ENCODE data around the gene PRR5L. TPM values are rescaled to one million over a fixed set of nuclear protein-coding genes. Genes with fewer than 3 reads are reported as not detected.

PRR5L gene
- total and polyA plus RNA-seq, 7 donors = 3.3 to 105 (median 11.9) TPM

DNA sequence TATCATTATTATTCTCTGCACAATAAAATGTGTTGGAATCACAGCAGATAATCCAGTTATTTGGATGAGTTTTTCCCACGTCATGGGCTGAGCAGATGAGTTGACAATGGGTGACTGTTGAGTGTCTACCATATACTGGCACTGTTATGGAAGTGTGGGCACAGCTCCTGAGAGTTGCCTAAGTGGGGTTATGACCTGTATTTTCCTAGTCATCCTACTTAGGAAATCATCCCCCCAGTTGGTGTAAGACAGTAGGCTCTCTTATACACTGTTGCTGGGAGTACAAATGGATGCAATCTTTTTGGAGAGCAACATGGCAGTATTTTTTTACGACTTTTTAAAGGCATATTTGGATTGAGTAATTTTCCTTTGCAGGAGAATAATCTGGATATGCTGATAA lies 147.6 kb downstream of the PRR5L start:
- Histone ChIP-seq H3K4me3 (no peak overlapping the region), H3K9me3 (no peaks in the 10 kb centered on the region), H3K27me3 (no peaks in the 10 kb centered on the region), H3K4me1 (no peaks in the 10 kb centered on the region), H3K36me3 (no peaks in the 10 kb centered on the region), H3K27ac (no peak overlapping the region)
- WGBS, 2 donors = 85 to 91% methylated on average over 2 of the region's 2 CpGs
- no peak for DNase-seq
- TF ChIP-seq POLR2A (IDR thresholded peaks at IDR 0.05) = no peak
- TF ChIP-seq POLR2AphosphoS5 (IDR thresholded peaks at IDR 0.05) = no peak
- TF ChIP-seq, protein P1, sequence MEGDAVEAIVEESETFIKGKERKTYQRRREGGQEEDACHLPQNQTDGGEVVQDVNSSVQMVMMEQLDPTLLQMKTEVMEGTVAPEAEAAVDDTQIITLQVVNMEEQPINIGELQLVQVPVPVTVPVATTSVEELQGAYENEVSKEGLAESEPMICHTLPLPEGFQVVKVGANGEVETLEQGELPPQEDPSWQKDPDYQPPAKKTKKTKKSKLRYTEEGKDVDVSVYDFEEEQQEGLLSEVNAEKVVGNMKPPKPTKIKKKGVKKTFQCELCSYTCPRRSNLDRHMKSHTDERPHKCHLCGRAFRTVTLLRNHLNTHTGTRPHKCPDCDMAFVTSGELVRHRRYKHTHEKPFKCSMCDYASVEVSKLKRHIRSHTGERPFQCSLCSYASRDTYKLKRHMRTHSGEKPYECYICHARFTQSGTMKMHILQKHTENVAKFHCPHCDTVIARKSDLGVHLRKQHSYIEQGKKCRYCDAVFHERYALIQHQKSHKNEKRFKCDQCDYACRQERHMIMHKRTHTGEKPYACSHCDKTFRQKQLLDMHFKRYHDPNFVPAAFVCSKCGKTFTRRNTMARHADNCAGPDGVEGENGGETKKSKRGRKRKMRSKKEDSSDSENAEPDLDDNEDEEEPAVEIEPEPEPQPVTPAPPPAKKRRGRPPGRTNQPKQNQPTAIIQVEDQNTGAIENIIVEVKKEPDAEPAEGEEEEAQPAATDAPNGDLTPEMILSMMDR (IDR thresholded peaks at IDR 0.05) = no peak
- TF ChIP-seq EP300 (IDR thresholded peaks at IDR 0.05) = no peak
- intact Hi-C loops (cut with DNase I) = no loop called here

DNA sequence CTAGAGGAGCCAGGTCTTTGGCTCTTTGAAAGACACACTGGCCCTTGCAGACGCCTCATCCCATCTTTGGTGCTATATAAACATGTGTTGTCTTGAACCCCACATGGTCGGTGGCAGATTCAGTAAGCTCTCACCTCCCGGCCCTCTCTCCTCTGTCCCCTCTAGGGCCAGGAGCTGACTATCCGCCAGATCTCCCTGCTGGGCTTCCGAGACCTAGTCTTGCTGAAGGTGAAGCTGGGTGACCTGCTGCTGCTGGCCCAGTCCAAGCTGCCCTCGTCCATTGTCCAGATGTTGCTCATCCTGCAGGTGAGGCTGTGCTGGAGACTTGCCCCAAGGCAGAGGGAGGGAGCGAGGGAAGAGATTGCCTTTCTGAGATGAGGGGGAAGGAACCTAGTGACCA lies 150.0 kb downstream of the PRR5L start:
- Histone ChIP-seq H3K9me3 (no peaks in the 10 kb centered on the region), H3K4me1 (peaks cover 0 to 14% (median 13%) of the 10 kb centered on the region in 4 donors), H3K36me3 (no peaks in the 10 kb centered on the region), H3K27me3 (no peaks in the 10 kb centered on the region), H3K27ac (no peak overlapping the region), H3K4me3 (no peak overlapping the region)
- no peak for DNase-seq
- 95 to 97% methylated on average over 7 of the region's 7 CpGs for WGBS, 2 donors
- intact Hi-C loops (cut with DNase I) = no loop called here
- TF ChIP-seq POLR2AphosphoS5 (IDR thresholded peaks at IDR 0.05) (no peak), EP300 (IDR thresholded peaks at IDR 0.05) (no peak), POLR2A (IDR thresholded peaks at IDR 0.05) (no peak)
- TF ChIP-seq, protein P1 (IDR thresholded peaks at IDR 0.05) = no peak

DNA sequence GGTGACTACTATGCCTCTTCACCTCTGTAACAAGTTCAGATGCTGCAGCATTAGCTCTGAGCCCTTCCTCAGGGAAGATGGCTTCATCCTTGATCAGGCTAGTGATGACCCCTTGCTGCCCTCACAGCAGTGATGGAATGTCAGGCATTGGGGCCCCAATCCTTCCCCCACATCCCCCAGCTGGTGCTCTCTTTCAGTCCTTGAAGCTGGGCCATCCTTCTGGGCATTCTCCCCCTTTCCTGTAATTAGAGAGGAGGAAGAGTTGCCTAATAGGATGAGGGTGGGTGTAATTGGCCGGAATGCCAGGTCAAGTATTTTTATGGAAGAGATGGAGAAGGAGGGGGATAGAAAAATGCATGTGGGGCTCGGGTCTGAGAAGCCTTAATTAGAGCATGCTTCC lies 151.4 kb downstream of the PRR5L start:
- H3K27ac ChIP-seq = no peak overlapping the region
- H3K9me3 ChIP-seq = no peaks in the 10 kb centered on the region
- H3K27me3 ChIP-seq = no peaks in the 10 kb centered on the region
- peaks cover 0 to 14% (median 13%) of the 10 kb centered on the region in 4 donors for H3K4me1 ChIP-seq
- intact Hi-C loops (cut with DNase I) = no loop called here
- WGBS, 2 donors = 67 to 75% methylated on average over 2 of the region's 2 CpGs
- DNase-seq = no peak
- H3K36me3 ChIP-seq = no peaks in the 10 kb centered on the region
- H3K4me3 ChIP-seq = no peak overlapping the region
- TF ChIP-seq, protein P1 (IDR thresholded peaks at IDR 0.05) = no peak
- TF ChIP-seq POLR2AphosphoS5 (IDR thresholded peaks at IDR 0.05) (no peak), EP300 (IDR thresholded peaks at IDR 0.05) (no peak), POLR2A (IDR thresholded peaks at IDR 0.05) (no peak)

DNA sequence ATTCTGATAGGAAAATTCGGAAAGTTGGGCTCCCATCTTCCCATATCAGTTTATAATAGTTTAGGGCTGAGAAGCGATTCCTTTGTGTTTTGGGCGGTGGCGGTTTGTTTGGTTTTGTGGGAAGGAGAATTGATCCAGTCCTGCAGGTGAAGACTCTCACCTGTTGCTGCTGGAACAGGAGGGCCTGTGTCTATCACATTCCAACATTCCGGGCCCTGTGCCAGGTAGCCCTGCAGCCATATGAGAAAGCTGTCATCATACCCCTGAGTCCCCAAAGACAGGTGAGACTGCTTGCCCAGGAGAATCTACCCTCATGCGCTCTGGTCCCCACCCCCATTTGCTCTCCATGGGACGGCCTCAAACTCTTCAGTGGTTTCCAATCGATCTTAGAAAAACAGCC lies 151.9 kb downstream of the PRR5L start:
- WGBS, 2 donors = 39 to 77% methylated on average over 8 of the region's 8 CpGs
- Histone ChIP-seq H3K4me1 (peaks cover 0 to 14% (median 13%) of the 10 kb centered on the region in 4 donors), H3K9me3 (no peaks in the 10 kb centered on the region), H3K27me3 (no peaks in the 10 kb centered on the region), H3K36me3 (no peaks in the 10 kb centered on the region), H3K4me3 (no peak overlapping the region), H3K27ac (no peak overlapping the region)
- TF ChIP-seq POLR2A (IDR thresholded peaks at IDR 0.05) (no peak), POLR2AphosphoS5 (IDR thresholded peaks at IDR 0.05) (no peak)
- TF ChIP-seq, protein P1 (IDR thresholded peaks at IDR 0.05) = no peak
- intact Hi-C loops (cut with DNase I) = no loop called here
- no peak for DNase-seq

DNA sequence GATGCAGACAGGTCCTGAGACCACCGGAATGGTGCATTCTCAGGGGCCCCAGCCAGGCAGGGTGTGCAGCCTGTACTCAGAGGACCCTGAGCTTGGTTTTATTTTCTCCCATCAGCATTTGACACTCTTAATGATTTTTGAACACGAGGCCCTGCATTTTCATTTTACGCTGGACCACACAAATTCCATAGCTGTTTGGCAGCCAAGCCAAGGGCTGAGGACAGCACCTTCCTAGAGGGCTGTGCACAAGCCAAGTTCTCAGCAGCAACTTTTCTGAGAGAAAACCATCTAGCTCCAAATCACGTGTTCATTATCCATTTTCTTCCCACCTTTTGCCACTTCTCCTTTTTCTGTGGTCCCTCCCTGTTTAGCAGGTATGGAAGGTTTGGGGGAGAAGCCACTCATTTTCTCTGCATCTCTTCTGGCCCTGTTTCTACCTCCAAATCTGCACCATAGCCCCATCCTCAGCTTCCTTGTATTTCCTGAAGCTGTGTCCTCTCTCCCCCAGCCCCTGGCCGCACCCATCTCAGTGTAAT lies 153.5 kb downstream of the PRR5L start:
- no peaks in the 10 kb centered on the region for H3K9me3 ChIP-seq
- no peaks in the 10 kb centered on the region for H3K27me3 ChIP-seq
- intact Hi-C loops (cut with DNase I) = no loop called here
- DNase-seq = no peak
- WGBS, 2 donors = 62 to 66% methylated on average over 5 of the region's 5 CpGs
- no peak overlapping the region for H3K27ac ChIP-seq
- TF ChIP-seq, protein P1 (IDR thresholded peaks at IDR 0.05) = no peak
- TF ChIP-seq POLR2A (IDR thresholded peaks at IDR 0.05) = no peak
- TF ChIP-seq EP300 (IDR thresholded peaks at IDR 0.05) = no peak
- no peak for TF ChIP-seq POLR2AphosphoS5 (IDR thresholded peaks at IDR 0.05)
- no peak overlapping the region for H3K4me3 ChIP-seq
- H3K4me1 ChIP-seq = peaks cover 0 to 14% (median 13%) of the 10 kb centered on the region in 4 donors
- H3K36me3 ChIP-seq = no peaks in the 10 kb centered on the region

All from sigmoid colon (tissue), 7 donors.